Lung (tissue), 12 donors: ENCODE measurements around the gene CDK15. TPM values are rescaled to one million over a fixed set of nuclear protein-coding genes. Genes with fewer than 3 reads are reported as not detected.

Experiments
- ATAC-seq: fragments of 200-7000 bp; cut with Tn5 transposase; one replicate; pipeline ENCODE4 v1.9.1; 2020; ENCODE audit warnings: moderate number of reproducible peaks; ENCODE audit not compliant: insufficient read depth, low FRiP score
- DNase-seq, 3 donors: peaks; one replicate each; pipeline ENCODE4 v3.0.0-alpha.2; 2013 to 2017
- H3K27ac ChIP-seq, 2 donors: one replicate each; pipeline ENCODE4 v1.5.1; 2013; ENCODE audit warnings: mild to moderate bottlenecking in 2 of 2, moderate library complexity in 2 of 2, control low read depth in 1 of 2, inconsistent platforms in 1 of 2, low read depth in 1 of 2, low read length in 1 of 2
- H3K27me3 ChIP-seq, 3 donors: one replicate each; pipeline ENCODE4 v1.5.1; 2013; ENCODE audit warnings: low read length in 2 of 3; ENCODE audit not compliant: control insufficient read depth in 3 of 3, insufficient read depth in 3 of 3
- H3K36me3 ChIP-seq, 4 donors: one replicate each; pipeline ENCODE4 v1.5.1; 2013; ENCODE audit warnings: low read length in 4 of 4, mild to moderate bottlenecking in 1 of 4, moderate library complexity in 1 of 4; ENCODE audit not compliant: control insufficient read depth in 4 of 4, insufficient read depth in 4 of 4
- H3K4me1 ChIP-seq, 5 donors: one replicate each; pipeline ENCODE4 v1.5.1; 2013; ENCODE audit warnings: low read length in 5 of 5, mild to moderate bottlenecking in 2 of 5, moderate library complexity in 1 of 5; ENCODE audit not compliant: control insufficient read depth in 5 of 5, insufficient read depth in 5 of 5
- H3K4me3 ChIP-seq: one replicate; pipeline ENCODE4 v1.5.1; 2013; ENCODE audit warnings: mild to moderate bottlenecking, control low read depth, moderate library complexity
- H3K9ac ChIP-seq, 2 donors: one replicate each; pipeline ENCODE4 v1.5.1; 2013; ENCODE audit warnings: low read length in 2 of 2, control low read depth in 1 of 2; ENCODE audit not compliant: insufficient read depth in 1 of 2
- H3K9me3 ChIP-seq, 4 donors: one replicate each; pipeline ENCODE4 v1.5.1; 2013; ENCODE audit warnings: low read length in 3 of 4, mild to moderate bottlenecking in 1 of 4, moderate library complexity in 1 of 4; ENCODE audit not compliant: control insufficient read depth in 4 of 4, insufficient read depth in 3 of 4
- WGBS, 2 donors: extraction: QIAGEN DNeasy Blood & Tissue Kit; methylation state at CpG; one replicate each; pipeline ENCODE4 v1.1.7; 2013; 5-methylcytosine and 5-hydroxymethylcytosine counted together
- polyA plus RNA-seq, 2 donors: library from polyadenylated mRNA; stranded (reverse); fragments of 200-250 nt; gene quantifications; one replicate each; pipeline ENCODE4 v1.2.1, GENCODE V29; 2013
- total RNA-seq, 2 donors: library from RNA; depleted of rRNA in 1 of 2; stranded (reverse); fragments of >200 nt in 1 of 2; gene quantifications; one replicate each; pipeline ENCODE4 v1.2.1, GENCODE V29; 2014 to 2021
- TF ChIP-seq, protein P1 (sequence below): IDR thresholded peaks from 2 replicates; pipeline ENCODE4 v1.5.1; 2012; ENCODE audit warnings: mild to moderate bottlenecking; ENCODE audit errors: control extremely low read depth, extremely low read depth
- donor health status: control.
- donor health status: control.
- donor health status: Bipolar disorder and iron deficiency.
- donor health status: healthy.
- donor health status: DM: yes; HTN: yes; CAD: no.

CDK15 gene
- total and polyA plus RNA-seq, 4 donors = 0.07 to 2.3 (median 0.12) TPM

DNA sequence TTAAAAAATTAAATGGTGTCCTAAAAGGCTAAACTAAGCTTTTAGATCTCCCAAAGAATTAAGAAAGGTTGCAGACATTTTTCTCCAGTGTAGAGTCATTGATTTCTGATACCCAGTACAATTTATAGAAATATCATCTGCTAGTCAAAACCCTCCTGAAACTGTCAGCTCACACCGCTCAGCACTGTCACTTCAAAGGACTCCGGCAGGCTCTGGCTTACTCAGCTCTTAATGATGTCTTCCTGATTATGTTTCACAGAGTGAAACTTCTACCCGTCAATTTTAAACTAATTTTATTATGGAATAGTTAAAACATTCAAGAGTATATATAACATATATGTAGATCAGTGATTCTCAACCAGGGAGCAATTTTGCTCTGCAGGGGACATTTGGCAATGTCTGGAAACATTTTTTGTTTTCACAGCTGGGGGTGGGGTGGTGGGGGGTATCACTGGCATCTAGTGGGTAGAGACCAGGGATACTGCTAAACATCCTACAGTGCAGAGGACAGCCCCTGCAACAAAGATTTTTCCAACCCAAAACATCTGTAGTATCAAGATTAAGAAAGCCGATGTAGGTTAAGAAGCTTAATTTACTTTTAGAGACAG lies 31.6 kb downstream of the CDK15 start:
- Histone ChIP-seq H3K4me3 (no peak overlapping the region), H3K9ac (no peak overlapping the region), H3K27ac (no peak overlapping the region), H3K9me3 (peaks cover 0 to 6% (median under 1%) of the 10 kb centered on the region in 4 donors), H3K4me1 (no peaks in the 10 kb centered on the region), H3K27me3 (no peaks in the 10 kb centered on the region), H3K36me3 (no peaks in the 10 kb centered on the region)
- ATAC-seq = no peak
- 66 to 76% methylated on average over 4 of the region's 4 CpGs for WGBS, 2 donors
- TF ChIP-seq, protein P1, sequence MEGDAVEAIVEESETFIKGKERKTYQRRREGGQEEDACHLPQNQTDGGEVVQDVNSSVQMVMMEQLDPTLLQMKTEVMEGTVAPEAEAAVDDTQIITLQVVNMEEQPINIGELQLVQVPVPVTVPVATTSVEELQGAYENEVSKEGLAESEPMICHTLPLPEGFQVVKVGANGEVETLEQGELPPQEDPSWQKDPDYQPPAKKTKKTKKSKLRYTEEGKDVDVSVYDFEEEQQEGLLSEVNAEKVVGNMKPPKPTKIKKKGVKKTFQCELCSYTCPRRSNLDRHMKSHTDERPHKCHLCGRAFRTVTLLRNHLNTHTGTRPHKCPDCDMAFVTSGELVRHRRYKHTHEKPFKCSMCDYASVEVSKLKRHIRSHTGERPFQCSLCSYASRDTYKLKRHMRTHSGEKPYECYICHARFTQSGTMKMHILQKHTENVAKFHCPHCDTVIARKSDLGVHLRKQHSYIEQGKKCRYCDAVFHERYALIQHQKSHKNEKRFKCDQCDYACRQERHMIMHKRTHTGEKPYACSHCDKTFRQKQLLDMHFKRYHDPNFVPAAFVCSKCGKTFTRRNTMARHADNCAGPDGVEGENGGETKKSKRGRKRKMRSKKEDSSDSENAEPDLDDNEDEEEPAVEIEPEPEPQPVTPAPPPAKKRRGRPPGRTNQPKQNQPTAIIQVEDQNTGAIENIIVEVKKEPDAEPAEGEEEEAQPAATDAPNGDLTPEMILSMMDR = no peak
- no peak for DNase-seq

DNA sequence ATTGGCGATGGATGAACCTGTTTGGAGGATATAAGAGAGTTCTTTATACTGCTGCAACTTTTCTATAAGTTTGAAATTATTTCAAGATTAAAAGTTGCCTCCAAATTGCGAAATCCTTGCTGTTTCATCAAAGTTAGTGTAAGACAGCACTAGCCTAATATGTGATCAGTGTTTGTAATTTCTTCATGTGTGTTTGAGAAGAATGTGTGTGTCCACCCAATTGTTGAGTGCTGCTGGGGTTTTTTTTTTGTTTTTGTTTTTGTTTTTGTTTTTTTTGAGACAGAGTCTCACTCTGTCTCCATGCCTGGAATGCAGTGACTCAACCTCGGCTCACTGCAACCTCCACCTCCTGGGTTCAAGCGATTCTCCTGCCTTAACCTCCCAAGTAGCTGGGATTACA lies 33.4 kb downstream of the CDK15 start:
- no peak for ATAC-seq
- H3K9me3 ChIP-seq = peaks cover 0 to 6% (median under 1%) of the 10 kb centered on the region in 4 donors
- WGBS, 2 donors = 98 to 99% methylated on average over 4 of the region's 4 CpGs
- H3K9ac ChIP-seq = no peak overlapping the region
- H3K4me3 ChIP-seq = no peak overlapping the region
- TF ChIP-seq, protein P1 = no peak
- H3K36me3 ChIP-seq = no peaks in the 10 kb centered on the region
- no peak overlapping the region for H3K27ac ChIP-seq
- no peaks in the 10 kb centered on the region for H3K27me3 ChIP-seq
- no peaks in the 10 kb centered on the region for H3K4me1 ChIP-seq
- no peak for DNase-seq

DNA sequence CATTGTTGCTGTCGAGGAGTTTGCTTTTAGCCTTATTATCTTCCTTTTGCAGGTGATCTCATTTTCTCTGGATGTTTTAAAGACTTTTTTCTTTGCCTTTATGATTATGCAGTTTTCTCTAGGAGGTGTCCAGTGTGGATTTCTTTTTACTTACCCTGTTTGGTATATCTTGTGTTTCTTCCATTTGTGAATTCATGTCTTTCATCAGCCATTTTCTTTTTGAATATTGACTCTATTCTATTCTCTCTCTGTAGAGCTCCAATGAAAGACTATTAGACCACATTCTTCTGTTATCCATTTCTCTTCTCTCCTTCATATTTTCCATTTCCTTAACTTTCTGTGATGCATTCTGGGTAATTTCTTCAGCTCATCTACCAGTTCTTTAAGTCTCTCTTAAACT lies 34.4 kb downstream of the CDK15 start:
- DNase-seq (no peak), ATAC-seq (no peak)
- H3K27ac ChIP-seq = no peak overlapping the region
- H3K4me1 ChIP-seq = no peaks in the 10 kb centered on the region
- H3K36me3 ChIP-seq = no peaks in the 10 kb centered on the region
- no peak overlapping the region for H3K4me3 ChIP-seq
- 92 to 98% methylated on average over 1 of the region's 1 CpG for WGBS, 2 donors
- no peaks in the 10 kb centered on the region for H3K27me3 ChIP-seq
- H3K9me3 ChIP-seq = peaks cover 0 to 6% (median 0%) of the 10 kb centered on the region in 4 donors
- H3K9ac ChIP-seq = no peak overlapping the region
- TF ChIP-seq, protein P1 = no peak
